ENCODE measurements around the gene CNTNAP5.

DNA sequence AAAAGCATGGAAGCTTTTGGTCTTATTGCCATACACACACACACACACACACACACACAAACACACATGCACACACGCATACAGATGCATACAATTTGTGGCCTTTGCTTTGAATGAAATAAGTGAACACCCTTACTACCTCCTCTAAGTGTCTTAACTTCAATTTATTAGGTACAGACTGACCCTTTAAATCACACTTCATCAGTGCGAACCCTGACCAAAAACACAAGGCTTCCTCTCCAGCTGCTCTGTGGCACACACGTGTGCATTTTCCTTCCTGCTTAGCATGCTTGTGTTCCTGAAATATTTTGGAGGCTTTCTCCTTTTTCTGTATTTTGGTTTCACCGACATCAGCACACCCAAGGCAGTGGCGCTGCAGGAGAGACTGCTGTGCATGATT lies 96.0 kb downstream of the CNTNAP5 start:
- TF ChIP-seq CTCF (IDR thresholded peaks at IDR 0.05) (no peak), POLR2A (IDR thresholded peaks at IDR 0.05) (no peak), EP300 (IDR thresholded peaks at IDR 0.05) (no peak)
